Thyroid gland (tissue), 4 donors: ENCODE data around the gene PALLD.

Source experiments
- POLR2A ChIP-seq, 2 donors: fragments of 450-650 bp; IDR thresholded peaks; one replicate each; pipeline ENCODE4 v1.6.1; 2017; ENCODE audit warnings: antibody characterized with exemption in 2 of 2, mild to moderate bottlenecking in 2 of 2, moderate library complexity in 1 of 2
- TF ChIP-seq, protein P1 (sequence below), 6 experiments: fragments of 200-600 bp in 3 of 6; fragments of 450-650 bp in 3 of 6; sonication (generic) in 3 of 6; IDR thresholded peaks; one replicate each; pipeline ENCODE4 v1.5.1; 2016 to 2019; ENCODE audit warnings: antibody characterized with exemption in 6 of 6, mild to moderate bottlenecking in 2 of 6, inconsistent platforms in 1 of 6, moderate library complexity in 1 of 6

DNA sequence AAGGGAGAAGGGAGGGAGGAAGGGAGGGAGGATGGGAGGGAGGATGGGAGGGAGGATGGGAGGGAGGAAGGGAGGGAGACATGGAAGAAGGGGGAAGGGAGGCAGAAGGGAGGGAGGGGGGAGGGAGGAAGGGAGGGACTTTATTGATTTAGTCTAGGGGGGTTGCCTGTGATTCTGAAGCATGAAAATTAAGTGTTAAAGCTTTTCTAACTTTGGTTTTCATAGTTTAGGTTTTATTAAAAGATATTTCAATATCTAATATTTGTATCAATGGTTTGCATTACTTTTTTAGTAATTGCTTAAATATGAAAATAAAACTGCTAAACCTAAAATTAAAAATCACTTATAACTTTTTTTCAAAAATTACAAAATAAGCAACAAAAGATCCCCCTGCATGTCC is 2.4 kb downstream of the PALLD start:
- TF ChIP-seq, protein P1, sequence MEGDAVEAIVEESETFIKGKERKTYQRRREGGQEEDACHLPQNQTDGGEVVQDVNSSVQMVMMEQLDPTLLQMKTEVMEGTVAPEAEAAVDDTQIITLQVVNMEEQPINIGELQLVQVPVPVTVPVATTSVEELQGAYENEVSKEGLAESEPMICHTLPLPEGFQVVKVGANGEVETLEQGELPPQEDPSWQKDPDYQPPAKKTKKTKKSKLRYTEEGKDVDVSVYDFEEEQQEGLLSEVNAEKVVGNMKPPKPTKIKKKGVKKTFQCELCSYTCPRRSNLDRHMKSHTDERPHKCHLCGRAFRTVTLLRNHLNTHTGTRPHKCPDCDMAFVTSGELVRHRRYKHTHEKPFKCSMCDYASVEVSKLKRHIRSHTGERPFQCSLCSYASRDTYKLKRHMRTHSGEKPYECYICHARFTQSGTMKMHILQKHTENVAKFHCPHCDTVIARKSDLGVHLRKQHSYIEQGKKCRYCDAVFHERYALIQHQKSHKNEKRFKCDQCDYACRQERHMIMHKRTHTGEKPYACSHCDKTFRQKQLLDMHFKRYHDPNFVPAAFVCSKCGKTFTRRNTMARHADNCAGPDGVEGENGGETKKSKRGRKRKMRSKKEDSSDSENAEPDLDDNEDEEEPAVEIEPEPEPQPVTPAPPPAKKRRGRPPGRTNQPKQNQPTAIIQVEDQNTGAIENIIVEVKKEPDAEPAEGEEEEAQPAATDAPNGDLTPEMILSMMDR (IDR thresholded peaks at IDR 0.05) = no peak
- no peak for TF ChIP-seq POLR2A (IDR thresholded peaks at IDR 0.05)
